HepG2 (cell line): ENCODE measurements around the gene KLF13. TPM values are rescaled to one million over a fixed set of nuclear protein-coding genes. Genes with fewer than 3 reads are reported as not detected.

Experiments
- FOXK1 ChIP-seq: sonication (generic); formaldehyde crosslinking; IDR thresholded peaks from 2 replicates; pipeline ENCODE4 v1.4.0; 2020; ENCODE audit warnings: low read depth, missing genetic modification reagents, borderline replicate concordance
- GABPB1 ChIP-seq: IDR thresholded peaks from 2 replicates; pipeline ENCODE4 v1.6.1; 2016; ENCODE audit warnings: mild to moderate bottlenecking, missing genetic modification reagents, moderate library complexity, missing compliant biosample characterization
- HHEX ChIP-seq: IDR thresholded peaks from 2 replicates; pipeline ENCODE4 v1.6.1; 2016; ENCODE audit warnings: control low read depth
- MYNN ChIP-seq: sonication (generic); formaldehyde crosslinking; IDR thresholded peaks from 2 replicates; pipeline ENCODE4 v1.4.0; 2020; ENCODE audit warnings: mild to moderate bottlenecking, low read depth, missing genetic modification reagents
- STAG1 ChIP-seq: sonication (generic); formaldehyde crosslinking; IDR thresholded peaks from 2 replicates; pipeline ENCODE4 v1.4.0; 2020; ENCODE audit warnings: missing genetic modification reagents
- TBL1XR1 ChIP-seq: fragments of 150-350 bp; IDR thresholded peaks from 2 replicates; pipeline ENCODE4 v1.6.1; 2014; ENCODE audit warnings: borderline replicate concordance, low read length; ENCODE audit not compliant: partially characterized antibody
- ZNF407 ChIP-seq: sonication (generic); formaldehyde crosslinking; IDR thresholded peaks from one replicate; pipeline ENCODE4 v1.5.1; 2020; ENCODE audit warnings: mild to moderate bottlenecking, missing genetic modification reagents; ENCODE audit errors: not compliant biosample characterization
- ZNF703 ChIP-seq: sonication (generic); formaldehyde crosslinking; IDR thresholded peaks from 2 replicates; pipeline ENCODE4 v1.5.1; 2020; ENCODE audit warnings: missing genetic modification reagents, mild to moderate bottlenecking, moderate library complexity, borderline replicate concordance
- polyA plus RNA-seq, 8 experiments: library from polyadenylated mRNA; depleted of rRNA in 3 of 8; stranded (reverse) in 7 of 8; unstranded in 1 of 8; fragments of >200 nt; fragmentation: Illumina TruSeq in 4 of 8; extraction: Trizol in 4 of 8; gene quantifications; 2 replicates each; pipeline versions ENCODE4 v1.2.1 to v1.2.3, GENCODE V29; 2011 to 2016; ENCODE audit warnings: low read depth in 4 of 8, missing spikeins in 1 of 8, mixed read lengths in 1 of 8; ENCODE audit not compliant: insufficient read depth in 1 of 8
- total RNA-seq, 5 experiments: library from RNA; depleted of rRNA; stranded (reverse); fragments of >200 nt; fragmentation: Illumina TruSeq; extraction: Trizol; gene quantifications; 2 replicates each; pipeline ENCODE4 v1.2.3, GENCODE V29; 2016; ENCODE audit warnings: low read depth in 1 of 5
- TF ChIP-seq, protein P1 (sequence below): IDR thresholded peaks from 2 replicates; pipeline ENCODE4 v1.6.1; 2016; ENCODE audit warnings: control low read depth
- TF ChIP-seq, protein P2 (sequence below): sonication (generic); formaldehyde crosslinking; IDR thresholded peaks from 2 replicates; pipeline ENCODE4 v1.5.0; 2020; ENCODE audit warnings: mild to moderate bottlenecking, missing genetic modification reagents, moderate library complexity
- TF ChIP-seq, protein P3 (sequence below): sonication (generic); formaldehyde crosslinking; IDR thresholded peaks from 2 replicates; pipeline ENCODE4 v1.4.0; 2020; ENCODE audit warnings: mild to moderate bottlenecking, low read depth, missing genetic modification reagents
- TF ChIP-seq, protein P4 (sequence below): IDR thresholded peaks from 2 replicates; pipeline ENCODE4 v1.6.1; 2016

The KLF13 gene
- total and polyA plus RNA-seq, 2 of the 13 experiments (the other 11 are each of a cell fraction or from before 2014, with no cell fraction given): 16.8 to 25.1 TPM

GRCh38 chr15:31396881-31397560 is 70.4 kb downstream of the KLF13 start (continued):
- no peak for TF ChIP-seq ZNF703
- peak; percentile 35 for TF ChIP-seq GABPB1 (CRISPR knock-in tag)
- no peak for TF ChIP-seq TBL1XR1
- TF ChIP-seq, protein P1, sequence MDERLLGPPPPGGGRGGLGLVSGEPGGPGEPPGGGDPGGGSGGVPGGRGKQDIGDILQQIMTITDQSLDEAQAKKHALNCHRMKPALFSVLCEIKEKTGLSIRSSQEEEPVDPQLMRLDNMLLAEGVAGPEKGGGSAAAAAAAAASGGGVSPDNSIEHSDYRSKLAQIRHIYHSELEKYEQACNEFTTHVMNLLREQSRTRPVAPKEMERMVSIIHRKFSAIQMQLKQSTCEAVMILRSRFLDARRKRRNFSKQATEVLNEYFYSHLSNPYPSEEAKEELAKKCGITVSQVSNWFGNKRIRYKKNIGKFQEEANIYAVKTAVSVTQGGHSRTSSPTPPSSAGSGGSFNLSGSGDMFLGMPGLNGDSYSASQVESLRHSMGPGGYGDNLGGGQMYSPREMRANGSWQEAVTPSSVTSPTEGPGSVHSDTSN (CRISPR knock-in tag): no peak
- no peak for TF ChIP-seq FOXK1
- no peak for TF ChIP-seq ZNF407
- no peak for TF ChIP-seq MYNN (CRISPR knock-in tag)
- 0 out of 2 replicates have a peak, but pooled peaks have one; percentile 34 for TF ChIP-seq STAG1
- TF ChIP-seq, protein P2, sequence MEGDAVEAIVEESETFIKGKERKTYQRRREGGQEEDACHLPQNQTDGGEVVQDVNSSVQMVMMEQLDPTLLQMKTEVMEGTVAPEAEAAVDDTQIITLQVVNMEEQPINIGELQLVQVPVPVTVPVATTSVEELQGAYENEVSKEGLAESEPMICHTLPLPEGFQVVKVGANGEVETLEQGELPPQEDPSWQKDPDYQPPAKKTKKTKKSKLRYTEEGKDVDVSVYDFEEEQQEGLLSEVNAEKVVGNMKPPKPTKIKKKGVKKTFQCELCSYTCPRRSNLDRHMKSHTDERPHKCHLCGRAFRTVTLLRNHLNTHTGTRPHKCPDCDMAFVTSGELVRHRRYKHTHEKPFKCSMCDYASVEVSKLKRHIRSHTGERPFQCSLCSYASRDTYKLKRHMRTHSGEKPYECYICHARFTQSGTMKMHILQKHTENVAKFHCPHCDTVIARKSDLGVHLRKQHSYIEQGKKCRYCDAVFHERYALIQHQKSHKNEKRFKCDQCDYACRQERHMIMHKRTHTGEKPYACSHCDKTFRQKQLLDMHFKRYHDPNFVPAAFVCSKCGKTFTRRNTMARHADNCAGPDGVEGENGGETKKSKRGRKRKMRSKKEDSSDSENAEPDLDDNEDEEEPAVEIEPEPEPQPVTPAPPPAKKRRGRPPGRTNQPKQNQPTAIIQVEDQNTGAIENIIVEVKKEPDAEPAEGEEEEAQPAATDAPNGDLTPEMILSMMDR: peak; percentile 62
- TF ChIP-seq, protein P3, sequence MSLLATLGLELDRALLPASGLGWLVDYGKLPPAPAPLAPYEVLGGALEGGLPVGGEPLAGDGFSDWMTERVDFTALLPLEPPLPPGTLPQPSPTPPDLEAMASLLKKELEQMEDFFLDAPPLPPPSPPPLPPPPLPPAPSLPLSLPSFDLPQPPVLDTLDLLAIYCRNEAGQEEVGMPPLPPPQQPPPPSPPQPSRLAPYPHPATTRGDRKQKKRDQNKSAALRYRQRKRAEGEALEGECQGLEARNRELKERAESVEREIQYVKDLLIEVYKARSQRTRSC (CRISPR knock-in tag): no peak
- TF ChIP-seq, protein P4, sequence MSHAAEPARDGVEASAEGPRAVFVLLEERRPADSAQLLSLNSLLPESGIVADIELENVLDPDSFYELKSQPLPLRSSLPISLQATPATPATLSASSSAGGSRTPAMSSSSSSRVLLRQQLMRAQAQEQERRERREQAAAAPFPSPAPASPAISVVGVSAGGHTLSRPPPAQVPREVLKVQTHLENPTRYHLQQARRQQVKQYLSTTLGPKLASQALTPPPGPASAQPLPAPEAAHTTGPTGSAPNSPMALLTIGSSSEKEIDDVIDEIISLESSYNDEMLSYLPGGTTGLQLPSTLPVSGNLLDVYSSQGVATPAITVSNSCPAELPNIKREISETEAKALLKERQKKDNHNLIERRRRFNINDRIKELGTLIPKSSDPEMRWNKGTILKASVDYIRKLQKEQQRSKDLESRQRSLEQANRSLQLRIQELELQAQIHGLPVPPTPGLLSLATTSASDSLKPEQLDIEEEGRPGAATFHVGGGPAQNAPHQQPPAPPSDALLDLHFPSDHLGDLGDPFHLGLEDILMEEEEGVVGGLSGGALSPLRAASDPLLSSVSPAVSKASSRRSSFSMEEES (CRISPR knock-in tag): no peak
- no peak for TF ChIP-seq HHEX
